ENCODE data around the gene ZNF580.
A peak's percentile ranks its signal among the peaks of the same experiment; 100 is the strongest.

Gene ZNF580

DNA sequence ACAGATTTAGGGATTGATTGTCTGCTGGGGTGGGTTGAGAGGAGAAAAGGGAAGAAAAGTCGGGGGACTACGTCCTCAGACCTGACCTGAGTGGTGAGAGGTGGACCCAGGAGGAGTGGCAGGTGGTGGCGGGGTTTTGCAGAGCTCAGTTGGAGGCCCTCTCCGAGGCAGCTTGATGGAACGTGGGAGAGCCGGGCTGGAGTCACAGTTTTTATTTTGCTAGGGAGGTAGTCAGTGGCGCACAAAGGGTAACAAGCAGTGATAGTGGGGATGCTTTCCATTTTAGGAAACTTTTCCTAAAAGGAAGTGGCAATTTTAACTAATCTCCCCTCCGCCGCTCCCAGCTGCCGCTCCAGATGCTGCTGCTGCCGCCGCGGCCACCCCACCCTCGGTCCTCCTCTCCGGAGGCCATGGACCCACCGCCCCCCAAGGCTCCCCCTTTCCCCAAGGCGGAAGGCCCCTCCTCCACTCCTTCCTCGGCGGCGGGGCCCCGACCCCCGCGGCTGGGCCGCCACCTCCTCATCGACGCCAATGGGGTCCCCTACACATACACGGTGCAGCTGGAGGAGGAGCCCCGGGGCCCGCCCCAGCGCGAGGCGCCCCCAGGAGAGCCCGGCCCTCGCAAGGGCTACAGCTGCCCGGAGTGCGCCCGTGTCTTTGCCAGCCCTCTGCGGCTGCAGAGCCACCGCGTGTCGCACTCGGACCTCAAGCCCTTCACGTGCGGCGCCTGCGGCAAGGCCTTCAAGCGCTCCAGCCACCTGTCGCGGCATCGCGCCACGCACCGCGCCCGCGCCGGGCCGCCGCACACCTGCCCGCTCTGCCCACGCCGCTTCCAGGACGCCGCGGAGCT lies 1.6 kb downstream of the ZNF580 start (continued):
- TF ChIP-seq, protein P1, sequence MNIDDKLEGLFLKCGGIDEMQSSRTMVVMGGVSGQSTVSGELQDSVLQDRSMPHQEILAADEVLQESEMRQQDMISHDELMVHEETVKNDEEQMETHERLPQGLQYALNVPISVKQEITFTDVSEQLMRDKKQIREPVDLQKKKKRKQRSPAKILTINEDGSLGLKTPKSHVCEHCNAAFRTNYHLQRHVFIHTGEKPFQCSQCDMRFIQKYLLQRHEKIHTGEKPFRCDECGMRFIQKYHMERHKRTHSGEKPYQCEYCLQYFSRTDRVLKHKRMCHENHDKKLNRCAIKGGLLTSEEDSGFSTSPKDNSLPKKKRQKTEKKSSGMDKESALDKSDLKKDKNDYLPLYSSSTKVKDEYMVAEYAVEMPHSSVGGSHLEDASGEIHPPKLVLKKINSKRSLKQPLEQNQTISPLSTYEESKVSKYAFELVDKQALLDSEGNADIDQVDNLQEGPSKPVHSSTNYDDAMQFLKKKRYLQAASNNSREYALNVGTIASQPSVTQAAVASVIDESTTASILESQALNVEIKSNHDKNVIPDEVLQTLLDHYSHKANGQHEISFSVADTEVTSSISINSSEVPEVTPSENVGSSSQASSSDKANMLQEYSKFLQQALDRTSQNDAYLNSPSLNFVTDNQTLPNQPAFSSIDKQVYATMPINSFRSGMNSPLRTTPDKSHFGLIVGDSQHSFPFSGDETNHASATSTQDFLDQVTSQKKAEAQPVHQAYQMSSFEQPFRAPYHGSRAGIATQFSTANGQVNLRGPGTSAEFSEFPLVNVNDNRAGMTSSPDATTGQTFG (tag by site-specific recombination; IDR thresholded peaks at IDR 0.05; ENCODE audit: borderline replicate concordance) = no peak
- TF ChIP-seq GLI4 (tag by site-specific recombination; IDR thresholded peaks at IDR 0.05) = no peak
- TF ChIP-seq ZNF19 (tag by site-specific recombination; IDR thresholded peaks at IDR 0.05; ENCODE audit: low read depth) = no peak
- TF ChIP-seq TCF7L2 (IDR thresholded peaks at IDR 0.05; ENCODE audit: borderline replicate concordance, low read depth, low read length) = no peak
- TF ChIP-seq, protein P2, sequence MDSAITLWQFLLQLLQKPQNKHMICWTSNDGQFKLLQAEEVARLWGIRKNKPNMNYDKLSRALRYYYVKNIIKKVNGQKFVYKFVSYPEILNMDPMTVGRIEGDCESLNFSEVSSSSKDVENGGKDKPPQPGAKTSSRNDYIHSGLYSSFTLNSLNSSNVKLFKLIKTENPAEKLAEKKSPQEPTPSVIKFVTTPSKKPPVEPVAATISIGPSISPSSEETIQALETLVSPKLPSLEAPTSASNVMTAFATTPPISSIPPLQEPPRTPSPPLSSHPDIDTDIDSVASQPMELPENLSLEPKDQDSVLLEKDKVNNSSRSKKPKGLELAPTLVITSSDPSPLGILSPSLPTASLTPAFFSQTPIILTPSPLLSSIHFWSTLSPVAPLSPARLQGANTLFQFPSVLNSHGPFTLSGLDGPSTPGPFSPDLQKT (IDR thresholded peaks at IDR 0.05; ENCODE audit: borderline replicate concordance, low read depth, low read length) = no peak
- peak; percentile 16; the same call in 1 of the 2 replicates for TF ChIP-seq ZBTB20 (tag by site-specific recombination; IDR thresholded peaks at IDR 0.05)
- no peak for TF ChIP-seq ZNF670 (tag by site-specific recombination; IDR thresholded peaks at IDR 0.05; ENCODE audit: low read depth)
- TF ChIP-seq ZBTB7A (tag by site-specific recombination; IDR thresholded peaks at IDR 0.05; ENCODE audit: low read depth) = no peak
- TF ChIP-seq, protein P3, sequence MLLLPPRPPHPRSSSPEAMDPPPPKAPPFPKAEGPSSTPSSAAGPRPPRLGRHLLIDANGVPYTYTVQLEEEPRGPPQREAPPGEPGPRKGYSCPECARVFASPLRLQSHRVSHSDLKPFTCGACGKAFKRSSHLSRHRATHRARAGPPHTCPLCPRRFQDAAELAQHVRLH (tag by site-specific recombination; IDR thresholded peaks at IDR 0.05) = no peak
- TF ChIP-seq ZNF776 (tag by site-specific recombination; IDR thresholded peaks at IDR 0.05; ENCODE audit: borderline replicate concordance) = no peak
- TF ChIP-seq, protein P4, sequence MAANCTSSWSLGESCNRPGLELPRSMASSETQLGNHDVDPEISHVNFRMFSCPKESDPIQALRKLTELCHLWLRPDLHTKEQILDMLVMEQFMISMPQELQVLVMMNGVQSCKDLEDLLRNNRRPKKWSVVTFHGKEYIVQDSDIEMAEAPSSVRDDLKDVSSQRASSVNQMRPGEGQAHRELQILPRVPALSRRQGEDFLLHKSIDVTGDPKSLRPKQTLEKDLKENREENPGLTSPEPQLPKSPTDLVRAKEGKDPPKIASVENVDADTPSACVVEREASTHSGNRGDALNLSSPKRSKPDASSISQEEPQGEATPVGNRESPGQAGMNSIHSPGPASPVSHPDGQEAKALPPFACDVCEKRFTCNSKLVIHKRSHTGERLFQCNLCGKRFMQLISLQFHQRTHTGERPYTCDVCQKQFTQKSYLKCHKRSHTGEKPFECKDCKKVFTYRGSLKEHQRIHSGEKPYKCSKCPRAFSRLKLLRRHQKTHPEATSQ (tag by site-specific recombination; IDR thresholded peaks at IDR 0.05) = no peak
- no peak for TF ChIP-seq ZNF223 (tag by site-specific recombination; IDR thresholded peaks at IDR 0.05)
- TF ChIP-seq ZNF2 (tag by site-specific recombination; IDR thresholded peaks at IDR 0.05) = no peak
- TF ChIP-seq ZNF433 (tag by site-specific recombination; IDR thresholded peaks at IDR 0.05; ENCODE audit: low read depth) = no peak
- TF ChIP-seq, protein P5, sequence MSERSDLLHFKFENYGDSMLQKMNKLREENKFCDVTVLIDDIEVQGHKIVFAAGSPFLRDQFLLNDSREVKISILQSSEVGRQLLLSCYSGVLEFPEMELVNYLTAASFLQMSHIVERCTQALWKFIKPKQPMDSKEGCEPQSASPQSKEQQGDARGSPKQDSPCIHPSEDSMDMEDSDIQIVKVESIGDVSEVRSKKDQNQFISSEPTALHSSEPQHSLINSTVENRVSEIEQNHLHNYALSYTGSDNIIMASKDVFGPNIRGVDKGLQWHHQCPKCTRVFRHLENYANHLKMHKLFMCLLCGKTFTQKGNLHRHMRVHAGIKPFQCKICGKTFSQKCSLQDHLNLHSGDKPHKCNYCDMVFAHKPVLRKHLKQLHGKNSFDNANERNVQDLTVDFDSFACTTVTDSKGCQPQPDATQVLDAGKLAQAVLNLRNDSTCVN (tag by site-specific recombination; optimal IDR thresholded peaks at IDR 0.05) = no peak
- TF ChIP-seq ZNF600 (tag by site-specific recombination; IDR thresholded peaks at IDR 0.05) = no peak
- no peak for TF ChIP-seq ZNF555 (tag by site-specific recombination; conservative IDR thresholded peaks at IDR 0.05)
- TF ChIP-seq ZEB2 (tag by site-specific recombination; IDR thresholded peaks at IDR 0.05) = no peak
- no peak for TF ChIP-seq ZFP3 (tag by site-specific recombination; IDR thresholded peaks at IDR 0.05; ENCODE audit: low read depth)
- TF ChIP-seq ZNF623 (tag by site-specific recombination; IDR thresholded peaks at IDR 0.05) = no peak
- TF ChIP-seq ZNF677 (tag by site-specific recombination; IDR thresholded peaks at IDR 0.05) = 0 out of 2 replicates have a peak, but pooled peaks have one; percentile 36
- TF ChIP-seq ZNF157 (tag by site-specific recombination; IDR thresholded peaks at IDR 0.05) = no peak
- no peak for TF ChIP-seq ZNF416 (tag by site-specific recombination; IDR thresholded peaks at IDR 0.05)
- TF ChIP-seq ZNF366 (tag by site-specific recombination; conservative IDR thresholded peaks at IDR 0.05) = peak; percentile 39
- TF ChIP-seq ZNF626 (tag by site-specific recombination; IDR thresholded peaks at IDR 0.05) = no peak
- no peak for TF ChIP-seq ZNF610 (tag by site-specific recombination; IDR thresholded peaks at IDR 0.05; ENCODE audit: borderline replicate concordance)
- TF ChIP-seq ZFP41 (tag by site-specific recombination; IDR thresholded peaks at IDR 0.05; ENCODE audit: borderline replicate concordance) = no peak
- TF ChIP-seq ZNF248 (tag by site-specific recombination; IDR thresholded peaks at IDR 0.05) = no peak
- no peak for TF ChIP-seq ZNF701 (tag by site-specific recombination; IDR thresholded peaks at IDR 0.05)
- TF ChIP-seq, protein P6, sequence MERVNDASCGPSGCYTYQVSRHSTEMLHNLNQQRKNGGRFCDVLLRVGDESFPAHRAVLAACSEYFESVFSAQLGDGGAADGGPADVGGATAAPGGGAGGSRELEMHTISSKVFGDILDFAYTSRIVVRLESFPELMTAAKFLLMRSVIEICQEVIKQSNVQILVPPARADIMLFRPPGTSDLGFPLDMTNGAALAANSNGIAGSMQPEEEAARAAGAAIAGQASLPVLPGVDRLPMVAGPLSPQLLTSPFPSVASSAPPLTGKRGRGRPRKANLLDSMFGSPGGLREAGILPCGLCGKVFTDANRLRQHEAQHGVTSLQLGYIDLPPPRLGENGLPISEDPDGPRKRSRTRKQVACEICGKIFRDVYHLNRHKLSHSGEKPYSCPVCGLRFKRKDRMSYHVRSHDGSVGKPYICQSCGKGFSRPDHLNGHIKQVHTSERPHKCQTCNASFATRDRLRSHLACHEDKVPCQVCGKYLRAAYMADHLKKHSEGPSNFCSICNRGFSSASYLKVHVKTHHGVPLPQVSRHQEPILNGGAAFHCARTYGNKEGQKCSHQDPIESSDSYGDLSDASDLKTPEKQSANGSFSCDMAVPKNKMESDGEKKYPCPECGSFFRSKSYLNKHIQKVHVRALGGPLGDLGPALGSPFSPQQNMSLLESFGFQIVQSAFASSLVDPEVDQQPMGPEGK (tag by site-specific recombination; IDR thresholded peaks at IDR 0.05) = no peak; the same call in 1 of the 2 replicates
- no peak for TF ChIP-seq ZNF596 (tag by site-specific recombination; IDR thresholded peaks at IDR 0.05)
- TF ChIP-seq SP2 (tag by site-specific recombination; IDR thresholded peaks at IDR 0.05) = peak; percentile 18

Measured in HEK293 (cell line).